Right lobe of liver (tissue), 4 donors: ENCODE results near the gene DAPK1.

Experiments
- CTCF ChIP-seq, 4 donors: fragments of 200-600 bp in 3 of 4; fragments of 450-650 bp in 1 of 4; IDR thresholded peaks; one replicate each; pipeline versions ENCODE4 v1.5.1 to v1.8.0; 2016 to 2022; ENCODE audit warnings: antibody characterized with exemption in 4 of 4, mild to moderate bottlenecking in 2 of 4
- POLR2A ChIP-seq: fragments of 450-650 bp; IDR thresholded peaks from one replicate; pipeline ENCODE4 v1.6.1; 2017; ENCODE audit warnings: antibody characterized with exemption, mild to moderate bottlenecking
- donor health status: DM: no; HTN: no; CAD: no.
- donor health status: DM: no; HTN: no; CAD: no.
- donor health status: DM: no; HTN: yes; CAD: no.

GRCh38 chr9:87746186-87746585 lies 248.5 kb downstream of the DAPK1 start:
- TF ChIP-seq CTCF (IDR thresholded peaks at IDR 0.05) (no peak), POLR2A (no peak)
